HepG2 (cell line): ENCODE results near the gene APOL4. TPM values are rescaled to one million over a fixed set of nuclear protein-coding genes. Genes with fewer than 3 reads are reported as not detected.

ENCODE experiments used
- ATAC-seq: fragments of 200-7000 bp; cut with Tn5 transposase; 3 replicates; pipeline ENCODE4 v1.9.1; 2020; ENCODE audit warnings: mild to moderate bottlenecking, moderate library complexity
- BruUV-seq: library from RNA; stranded (reverse); fragments of 400-500 nt; replicated peaks from 2 replicates; lab custom pipeline; 2021; lab: Mats Ljungman, UMichigan
- CTCF ChIA-PET: fragments of 300-600 bp; formaldehyde crosslinking; extraction: SDS; loops from one replicate; lab custom pipeline; 2021; ENCODE audit warnings: low total read pairs, inconsistent platforms, low intra/inter-chr PET ratio; lab: Yijun Ruan, JAX
- POLR2A ChIA-PET: fragments of 350-600 bp; sonication (Branson Sonifier 250); formaldehyde crosslinking; loops from one replicate; lab custom pipeline; 2020; ENCODE audit warnings: antibody characterized with exemption, inconsistent platforms; lab: Yijun Ruan, JAX
- DNase-seq: peaks from one replicate; pipeline ENCODE4 v3.0.0-alpha.2; 2015; ENCODE audit warnings: low spot score
- FAIRE-seq: peaks from 3 replicates; lab custom pipeline; 2011; peaks lifted over from hg19 to GRCh38; lab: Jason Lieb, UNC
- H2AFZ ChIP-seq: one replicate; pipeline ENCODE4 v1.6.1; 2011; ENCODE audit warnings: low read length, inconsistent platforms
- H3K27ac ChIP-seq: fragments of 300-600 bp; 3 replicates; pipeline ENCODE4 v1.8.0; 2011; ENCODE audit warnings: mixed run types, mild to moderate bottlenecking, mixed read lengths, low read length, inconsistent platforms; ENCODE audit not compliant: insufficient read depth; ENCODE audit errors: extremely low read length
- H3K27me3 ChIP-seq, 2 experiments: fragments of 200-600 bp in 1 of 2; 2 replicates in 1 of 2; 3 replicates in 1 of 2; pipeline versions ENCODE4 v1.6.0 to v1.8.0; 2011; ENCODE audit warnings: low read length in 2 of 2, mild to moderate bottlenecking in 2 of 2, moderate library complexity in 2 of 2, inconsistent platforms in 1 of 2; ENCODE audit not compliant: insufficient read depth in 2 of 2, control insufficient read depth in 1 of 2
- H3K36me3 ChIP-seq, 2 experiments: fragments of 200-600 bp in 1 of 2; replicated peaks in 1 of 2; 2 replicates in 1 of 2; 3 replicates in 1 of 2; pipeline versions ENCODE4 v1.5.1 to v1.8.0; 2011; ENCODE audit warnings: low read length in 2 of 2, inconsistent platforms in 1 of 2; ENCODE audit not compliant: insufficient read depth in 2 of 2, control insufficient read depth in 1 of 2
- H3K4me1 ChIP-seq: 2 replicates; pipeline ENCODE4 v1.5.1; 2012; ENCODE audit warnings: low read length, inconsistent platforms; ENCODE audit not compliant: insufficient read depth
- H3K4me2 ChIP-seq: 2 replicates; pipeline ENCODE4 v1.6.0; 2011; ENCODE audit warnings: low read depth, low read length, inconsistent platforms
- H3K4me3 ChIP-seq, 3 experiments: fragments of 200-600 bp in 1 of 3; sonication (generic), shearing (Covaris generic) in 1 of 3; replicated peaks in 1 of 3; 2 replicates each; pipeline ENCODE4 v1.5.1; 2011 to 2016; ENCODE audit warnings: low read length in 3 of 3, inconsistent platforms in 2 of 3, low read depth in 2 of 3, mild to moderate bottlenecking in 2 of 3, control low read depth in 1 of 3, mixed read lengths in 1 of 3; ENCODE audit not compliant: insufficient read depth in 1 of 3
- H3K79me2 ChIP-seq: one replicate; pipeline ENCODE4 v1.6.1; 2011; ENCODE audit warnings: low read length, inconsistent platforms; ENCODE audit not compliant: insufficient read depth
- H3K9ac ChIP-seq: 2 replicates; pipeline ENCODE4 v1.6.0; 2011; ENCODE audit warnings: mild to moderate bottlenecking, low read depth, low read length, inconsistent platforms; ENCODE audit not compliant: insufficient read depth
- H3K9me3 ChIP-seq: 2 replicates; pipeline ENCODE4 v1.5.1; 2012; ENCODE audit warnings: mild to moderate bottlenecking, low read length
- H4K20me1 ChIP-seq: 2 replicates; pipeline ENCODE4 v1.6.0; 2011; ENCODE audit warnings: inconsistent platforms, mild to moderate bottlenecking, low read length, moderate library complexity; ENCODE audit not compliant: insufficient read depth
- CC2D1A ChIP-seq: sonication (generic); formaldehyde crosslinking; IDR thresholded peaks from 2 replicates; pipeline ENCODE4 v1.8.1; 2023; ENCODE audit warnings: mild to moderate bottlenecking, missing genetic modification reagents
- HMGA1 ChIP-seq: sonication (generic); formaldehyde crosslinking; conservative IDR thresholded peaks from 2 replicates; pipeline ENCODE4 v1.4.0; 2020; ENCODE audit warnings: missing genetic modification reagents
- JUND ChIP-seq: sonication (generic); formaldehyde crosslinking; IDR thresholded peaks from 2 replicates; pipeline ENCODE4 v1.8.0; 2022; ENCODE audit warnings: mild to moderate bottlenecking, missing genetic modification reagents
- MTF2 ChIP-seq: sonication (generic); formaldehyde crosslinking; IDR thresholded peaks from 2 replicates; pipeline ENCODE4 v1.5.0; 2020; ENCODE audit warnings: missing genetic modification reagents, borderline replicate concordance
- SIX4 ChIP-seq: sonication (generic); formaldehyde crosslinking; IDR thresholded peaks from 2 replicates; pipeline ENCODE4 v1.4.0; 2020; ENCODE audit warnings: missing genetic modification reagents
- SMC3 ChIP-seq: IDR thresholded peaks from 2 replicates; pipeline ENCODE4 v1.6.1; 2011; ENCODE audit warnings: low read length, improper control_type of control experiment
- SP2 ChIP-seq: sonication (generic); formaldehyde crosslinking; IDR thresholded peaks from 2 replicates; pipeline ENCODE4 v1.5.1; 2020; ENCODE audit warnings: mild to moderate bottlenecking, missing genetic modification reagents
- SRSF9 ChIP-seq: fragments of 200-400 bp; formaldehyde crosslinking; IDR thresholded peaks from 2 replicates; pipeline ENCODE4 v1.6.1; 2018; ENCODE audit warnings: borderline replicate concordance, mild to moderate bottlenecking, low read depth, low read length; ENCODE audit not compliant: insufficient read depth, poor library complexity, severe bottlenecking
- TP53 ChIP-seq: sonication (generic); formaldehyde crosslinking; conservative IDR thresholded peaks from 2 replicates; pipeline ENCODE4 v1.4.0; 2020; ENCODE audit warnings: missing genetic modification reagents
- ZNF235 ChIP-seq: sonication (generic); formaldehyde crosslinking; IDR thresholded peaks from 2 replicates; pipeline ENCODE4 v1.8.1; 2023; ENCODE audit warnings: mild to moderate bottlenecking, missing genetic modification reagents, borderline replicate concordance
- ZNF841 ChIP-seq: sonication (generic); formaldehyde crosslinking; IDR thresholded peaks from 2 replicates; pipeline ENCODE4 v1.8.1; 2023; ENCODE audit warnings: missing genetic modification reagents, borderline replicate concordance
- ZNF878 ChIP-seq: sonication (generic); formaldehyde crosslinking; IDR thresholded peaks from 2 replicates; pipeline ENCODE4 v1.8.1; 2023; ENCODE audit warnings: mild to moderate bottlenecking, missing genetic modification reagents, moderate library complexity
- WGBS: methylation state at CpG from one replicate; pipeline ENCODE4 v1.1.6; 2017; ENCODE audit warnings: low lambda C conversion rate; 5-methylcytosine and 5-hydroxymethylcytosine counted together
- in situ Hi-C: cut with HindIII; loops from 2 replicates; pipeline ENCODE4 v1.10.0; 2017; ENCODE audit warnings: low pct_unique_long_range_greater_than_20kb; ENCODE audit not compliant: extremely low pct_ligation_motif_present
- intact Hi-C: fragments of 100-400 bp; cut with micrococcal nuclease; formaldehyde crosslinking; loops from one replicate; pipeline ENCODE4 v1.10.0; 2022; ENCODE audit not compliant: unreplicated experiment
- polyA plus RNA-seq, 8 experiments: library from polyadenylated mRNA; depleted of rRNA in 3 of 8; stranded (reverse) in 7 of 8; unstranded in 1 of 8; fragments of >200 nt; fragmentation: Illumina TruSeq in 4 of 8; extraction: Trizol in 4 of 8; gene quantifications; 2 replicates each; pipeline versions ENCODE4 v1.2.1 to v1.2.3, GENCODE V29; 2011 to 2016; ENCODE audit warnings: low read depth in 4 of 8, missing spikeins in 1 of 8, mixed read lengths in 1 of 8; ENCODE audit not compliant: insufficient read depth in 1 of 8
- total RNA-seq, 5 experiments: library from RNA; depleted of rRNA; stranded (reverse); fragments of >200 nt; fragmentation: Illumina TruSeq; extraction: Trizol; gene quantifications; 2 replicates each; pipeline ENCODE4 v1.2.3, GENCODE V29; 2016; ENCODE audit warnings: low read depth in 1 of 5
- TF ChIP-seq, protein P1 (sequence below): fragments of 450-650 bp; IDR thresholded peaks from 2 replicates; pipeline ENCODE4 v1.6.1; 2016
- TF ChIP-seq, protein P2 (sequence below): sonication (generic); formaldehyde crosslinking; IDR thresholded peaks from 2 replicates; pipeline ENCODE4 v1.4.0; 2020; ENCODE audit warnings: missing genetic modification reagents
- TF ChIP-seq, protein P3 (sequence below): IDR thresholded peaks from 2 replicates; pipeline ENCODE4 v1.6.1; 2016
- TF ChIP-seq, protein P4 (sequence below): sonication (generic); formaldehyde crosslinking; IDR thresholded peaks from 2 replicates; pipeline ENCODE4 v1.4.0; 2020; ENCODE audit warnings: missing genetic modification reagents, borderline replicate concordance

The APOL4 gene
- total and polyA plus RNA-seq, 2 of the 13 experiments (the other 11 are each of a cell fraction or from before 2014, with no cell fraction given) = 0.77 to 2.8 TPM

DNA sequence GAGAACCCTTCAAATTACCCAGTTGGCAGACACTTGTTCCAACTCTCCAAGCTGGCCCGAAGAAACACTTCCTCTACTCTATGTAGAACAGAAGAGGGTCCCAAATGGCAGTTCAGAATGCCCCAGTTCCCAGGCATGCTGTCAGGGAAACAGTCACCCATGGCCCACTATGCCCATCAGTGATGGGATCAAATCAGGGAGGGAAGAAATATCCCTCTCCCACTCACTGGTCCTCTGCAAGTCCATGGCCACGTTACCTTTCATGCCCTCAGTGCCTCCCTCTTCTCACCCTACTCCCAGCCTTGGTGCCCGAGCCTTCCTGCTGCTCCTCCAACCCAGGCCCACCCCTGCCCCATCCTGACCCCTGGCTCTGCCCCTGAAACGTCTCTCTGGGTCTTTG is 57.7 kb downstream of the APOL4 start:
- peaks cover 26% of the 10 kb centered on the region for H3K4me1 ChIP-seq
- no peaks in the 10 kb centered on the region for H3K9me3 ChIP-seq
- DNase-seq (no peak), FAIRE-seq (no peak), ATAC-seq (no peak)
- peak overlapping the region; percentile 46; the same call in 1 of the 2 replicates for H3K4me2 ChIP-seq
- H3K36me3 ChIP-seq = no peaks in the 10 kb centered on the region
- H3K9ac ChIP-seq = no peak overlapping the region
- no peaks in the 10 kb centered on the region for H4K20me1 ChIP-seq
- ChIA-PET CTCF (interaction anchor here (4.8 kb wide), 1 partner anchor 36 kb away, joined by 42 read pairs; no protein-coding TSS in a partner anchor), POLR2A (no interaction called here)
- H3K27me3 ChIP-seq = no peaks in the 10 kb centered on the region
- H3K79me2 ChIP-seq = no peaks in the 10 kb centered on the region
- WGBS = 54% methylated on average over 4 of the region's 4 CpGs
- no peak overlapping the region for H3K4me3 ChIP-seq
- intact Hi-C loops (no loop called here), in situ Hi-C loops (loop anchor here (5.0 to 10.0 kb wide), 2 partner anchors 38 to 81 kb away; no protein-coding TSS in a partner anchor)
- no peak overlapping the region for H3K27ac ChIP-seq
- BruUV-seq = no TSS peak
- H2AFZ ChIP-seq = no peak overlapping the region
- TF ChIP-seq ZNF235 (CRISPR knock-in tag) (no peak), MTF2 (no peak), SP2 (CRISPR knock-in tag) (no peak), SRSF9 (no peak), ZNF841 (CRISPR knock-in tag) (no peak), JUND (CRISPR knock-in tag) (no peak), ZNF878 (CRISPR knock-in tag) (no peak), SIX4 (no peak), TP53 (CRISPR knock-in tag) (no peak), SMC3 (no peak), CC2D1A (CRISPR knock-in tag) (no peak), HMGA1 (CRISPR knock-in tag) (no peak)
- TF ChIP-seq, protein P1, sequence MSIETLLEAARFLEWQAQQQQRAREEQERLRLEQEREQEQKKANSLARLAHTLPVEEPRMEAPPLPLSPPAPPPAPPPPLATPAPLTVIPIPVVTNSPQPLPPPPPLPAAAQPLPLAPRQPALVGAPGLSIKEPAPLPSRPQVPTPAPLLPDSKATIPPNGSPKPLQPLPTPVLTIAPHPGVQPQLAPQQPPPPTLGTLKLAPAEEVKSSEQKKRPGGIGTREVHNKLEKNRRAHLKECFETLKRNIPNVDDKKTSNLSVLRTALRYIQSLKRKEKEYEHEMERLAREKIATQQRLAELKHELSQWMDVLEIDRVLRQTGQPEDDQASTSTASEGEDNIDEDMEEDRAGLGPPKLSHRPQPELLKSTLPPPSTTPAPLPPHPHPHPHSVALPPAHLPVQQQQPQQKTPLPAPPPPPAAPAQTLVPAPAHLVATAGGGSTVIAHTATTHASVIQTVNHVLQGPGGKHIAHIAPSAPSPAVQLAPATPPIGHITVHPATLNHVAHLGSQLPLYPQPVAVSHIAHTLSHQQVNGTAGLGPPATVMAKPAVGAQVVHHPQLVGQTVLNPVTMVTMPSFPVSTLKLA = no peak
- TF ChIP-seq, protein P2, sequence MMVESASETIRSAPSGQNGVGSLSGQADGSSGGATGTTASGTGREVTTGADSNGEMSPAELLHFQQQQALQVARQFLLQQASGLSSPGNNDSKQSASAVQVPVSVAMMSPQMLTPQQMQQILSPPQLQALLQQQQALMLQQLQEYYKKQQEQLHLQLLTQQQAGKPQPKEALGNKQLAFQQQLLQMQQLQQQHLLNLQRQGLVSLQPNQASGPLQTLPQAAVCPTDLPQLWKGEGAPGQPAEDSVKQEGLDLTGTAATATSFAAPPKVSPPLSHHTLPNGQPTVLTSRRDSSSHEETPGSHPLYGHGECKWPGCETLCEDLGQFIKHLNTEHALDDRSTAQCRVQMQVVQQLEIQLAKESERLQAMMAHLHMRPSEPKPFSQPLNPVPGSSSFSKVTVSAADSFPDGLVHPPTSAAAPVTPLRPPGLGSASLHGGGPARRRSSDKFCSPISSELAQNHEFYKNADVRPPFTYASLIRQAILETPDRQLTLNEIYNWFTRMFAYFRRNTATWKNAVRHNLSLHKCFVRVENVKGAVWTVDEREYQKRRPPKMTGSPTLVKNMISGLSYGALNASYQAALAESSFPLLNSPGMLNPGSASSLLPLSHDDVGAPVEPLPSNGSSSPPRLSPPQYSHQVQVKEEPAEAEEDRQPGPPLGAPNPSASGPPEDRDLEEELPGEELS = no peak
- TF ChIP-seq, protein P3, sequence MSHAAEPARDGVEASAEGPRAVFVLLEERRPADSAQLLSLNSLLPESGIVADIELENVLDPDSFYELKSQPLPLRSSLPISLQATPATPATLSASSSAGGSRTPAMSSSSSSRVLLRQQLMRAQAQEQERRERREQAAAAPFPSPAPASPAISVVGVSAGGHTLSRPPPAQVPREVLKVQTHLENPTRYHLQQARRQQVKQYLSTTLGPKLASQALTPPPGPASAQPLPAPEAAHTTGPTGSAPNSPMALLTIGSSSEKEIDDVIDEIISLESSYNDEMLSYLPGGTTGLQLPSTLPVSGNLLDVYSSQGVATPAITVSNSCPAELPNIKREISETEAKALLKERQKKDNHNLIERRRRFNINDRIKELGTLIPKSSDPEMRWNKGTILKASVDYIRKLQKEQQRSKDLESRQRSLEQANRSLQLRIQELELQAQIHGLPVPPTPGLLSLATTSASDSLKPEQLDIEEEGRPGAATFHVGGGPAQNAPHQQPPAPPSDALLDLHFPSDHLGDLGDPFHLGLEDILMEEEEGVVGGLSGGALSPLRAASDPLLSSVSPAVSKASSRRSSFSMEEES (CRISPR knock-in tag) = no peak
- TF ChIP-seq, protein P4, sequence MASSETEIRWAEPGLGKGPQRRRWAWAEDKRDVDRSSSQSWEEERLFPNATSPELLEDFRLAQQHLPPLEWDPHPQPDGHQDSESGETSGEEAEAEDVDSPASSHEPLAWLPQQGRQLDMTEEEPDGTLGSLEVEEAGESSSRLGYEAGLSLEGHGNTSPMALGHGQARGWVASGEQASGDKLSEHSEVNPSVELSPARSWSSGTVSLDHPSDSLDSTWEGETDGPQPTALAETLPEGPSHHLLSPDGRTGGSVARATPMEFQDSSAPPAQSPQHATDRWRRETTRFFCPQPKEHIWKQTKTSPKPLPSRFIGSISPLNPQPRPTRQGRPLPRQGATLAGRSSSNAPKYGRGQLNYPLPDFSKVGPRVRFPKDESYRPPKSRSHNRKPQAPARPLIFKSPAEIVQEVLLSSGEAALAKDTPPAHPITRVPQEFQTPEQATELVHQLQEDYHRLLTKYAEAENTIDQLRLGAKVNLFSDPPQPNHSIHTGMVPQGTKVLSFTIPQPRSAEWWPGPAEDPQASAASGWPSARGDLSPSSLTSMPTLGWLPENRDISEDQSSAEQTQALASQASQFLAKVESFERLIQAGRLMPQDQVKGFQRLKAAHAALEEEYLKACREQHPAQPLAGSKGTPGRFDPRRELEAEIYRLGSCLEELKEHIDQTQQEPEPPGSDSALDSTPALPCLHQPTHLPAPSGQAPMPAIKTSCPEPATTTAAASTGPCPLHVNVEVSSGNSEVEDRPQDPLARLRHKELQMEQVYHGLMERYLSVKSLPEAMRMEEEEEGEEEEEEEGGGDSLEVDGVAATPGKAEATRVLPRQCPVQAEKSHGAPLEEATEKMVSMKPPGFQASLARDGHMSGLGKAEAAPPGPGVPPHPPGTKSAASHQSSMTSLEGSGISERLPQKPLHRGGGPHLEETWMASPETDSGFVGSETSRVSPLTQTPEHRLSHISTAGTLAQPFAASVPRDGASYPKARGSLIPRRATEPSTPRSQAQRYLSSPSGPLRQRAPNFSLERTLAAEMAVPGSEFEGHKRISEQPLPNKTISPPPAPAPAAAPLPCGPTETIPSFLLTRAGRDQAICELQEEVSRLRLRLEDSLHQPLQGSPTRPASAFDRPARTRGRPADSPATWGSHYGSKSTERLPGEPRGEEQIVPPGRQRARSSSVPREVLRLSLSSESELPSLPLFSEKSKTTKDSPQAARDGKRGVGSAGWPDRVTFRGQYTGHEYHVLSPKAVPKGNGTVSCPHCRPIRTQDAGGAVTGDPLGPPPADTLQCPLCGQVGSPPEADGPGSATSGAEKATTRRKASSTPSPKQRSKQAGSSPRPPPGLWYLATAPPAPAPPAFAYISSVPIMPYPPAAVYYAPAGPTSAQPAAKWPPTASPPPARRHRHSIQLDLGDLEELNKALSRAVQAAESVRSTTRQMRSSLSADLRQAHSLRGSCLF (CRISPR knock-in tag) = no peak
